ENCODE data around the gene ADORA1. TPM values are rescaled to one million over a fixed set of nuclear protein-coding genes. Genes with fewer than 3 reads are reported as not detected.

ADORA1 gene
- total RNA-seq, 2 donors from 2014 or later: 0.27 to 47.3 TPM

GRCh38 chr1:203081465-203082230, 45.9 kb upstream of the ADORA1 start:
- intact Hi-C loops (cut with DNase I): no loop called here
- Histone ChIP-seq H3K27me3 (replicated peaks; ENCODE audit: insufficient read depth) (no peaks in the 10 kb centered on the region), H3K4me3 (no peak overlapping the region), H3K27ac (no peak overlapping the region), H3K9me3 (no peaks in the 10 kb centered on the region), H3K36me3 (no peaks in the 10 kb centered on the region), H3K4me1 (replicated peaks) (no peaks in the 10 kb centered on the region)
- 68% methylated on average over 9 of the region's 9 CpGs for WGBS
- DNase-seq (ENCODE audit: low spot score): no peak
- TF ChIP-seq POLR2A (IDR thresholded peaks at IDR 0.05) (no peak), POLR2AphosphoS5 (IDR thresholded peaks at IDR 0.05) (no peak)
- TF ChIP-seq, protein P1, sequence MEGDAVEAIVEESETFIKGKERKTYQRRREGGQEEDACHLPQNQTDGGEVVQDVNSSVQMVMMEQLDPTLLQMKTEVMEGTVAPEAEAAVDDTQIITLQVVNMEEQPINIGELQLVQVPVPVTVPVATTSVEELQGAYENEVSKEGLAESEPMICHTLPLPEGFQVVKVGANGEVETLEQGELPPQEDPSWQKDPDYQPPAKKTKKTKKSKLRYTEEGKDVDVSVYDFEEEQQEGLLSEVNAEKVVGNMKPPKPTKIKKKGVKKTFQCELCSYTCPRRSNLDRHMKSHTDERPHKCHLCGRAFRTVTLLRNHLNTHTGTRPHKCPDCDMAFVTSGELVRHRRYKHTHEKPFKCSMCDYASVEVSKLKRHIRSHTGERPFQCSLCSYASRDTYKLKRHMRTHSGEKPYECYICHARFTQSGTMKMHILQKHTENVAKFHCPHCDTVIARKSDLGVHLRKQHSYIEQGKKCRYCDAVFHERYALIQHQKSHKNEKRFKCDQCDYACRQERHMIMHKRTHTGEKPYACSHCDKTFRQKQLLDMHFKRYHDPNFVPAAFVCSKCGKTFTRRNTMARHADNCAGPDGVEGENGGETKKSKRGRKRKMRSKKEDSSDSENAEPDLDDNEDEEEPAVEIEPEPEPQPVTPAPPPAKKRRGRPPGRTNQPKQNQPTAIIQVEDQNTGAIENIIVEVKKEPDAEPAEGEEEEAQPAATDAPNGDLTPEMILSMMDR (IDR thresholded peaks at IDR 0.05): no peak

DNA sequence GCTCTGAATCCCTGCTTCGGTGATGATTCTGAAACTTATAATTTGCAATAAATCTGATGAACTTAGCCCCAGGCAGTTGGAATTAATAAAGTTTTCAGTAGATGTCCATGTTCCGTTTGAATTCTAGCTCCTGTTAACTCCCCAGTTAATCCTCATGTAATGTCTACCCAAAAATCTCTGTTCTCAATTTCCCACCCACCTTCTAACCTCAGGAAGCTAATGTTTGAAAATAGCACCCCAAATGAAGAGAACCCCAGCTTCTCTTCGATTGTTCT, 45.4 kb upstream of the ADORA1 start:
- no peak for TF ChIP-seq POLR2AphosphoS5 (IDR thresholded peaks at IDR 0.05)
- TF ChIP-seq, protein P1 (IDR thresholded peaks at IDR 0.05): no peak
- H3K36me3 ChIP-seq: no peaks in the 10 kb centered on the region
- no peaks in the 10 kb centered on the region for H3K4me1 ChIP-seq (replicated peaks)
- no peak for DNase-seq (ENCODE audit: low spot score)
- intact Hi-C loops (cut with DNase I): no loop called here
- no peaks in the 10 kb centered on the region for H3K27me3 ChIP-seq (replicated peaks; ENCODE audit: insufficient read depth)
- H3K4me3 ChIP-seq: no peak overlapping the region
- 79% methylated on average over 3 of the region's 3 CpGs for WGBS
- H3K9me3 ChIP-seq: no peaks in the 10 kb centered on the region
- no peak overlapping the region for H3K27ac ChIP-seq

DNA sequence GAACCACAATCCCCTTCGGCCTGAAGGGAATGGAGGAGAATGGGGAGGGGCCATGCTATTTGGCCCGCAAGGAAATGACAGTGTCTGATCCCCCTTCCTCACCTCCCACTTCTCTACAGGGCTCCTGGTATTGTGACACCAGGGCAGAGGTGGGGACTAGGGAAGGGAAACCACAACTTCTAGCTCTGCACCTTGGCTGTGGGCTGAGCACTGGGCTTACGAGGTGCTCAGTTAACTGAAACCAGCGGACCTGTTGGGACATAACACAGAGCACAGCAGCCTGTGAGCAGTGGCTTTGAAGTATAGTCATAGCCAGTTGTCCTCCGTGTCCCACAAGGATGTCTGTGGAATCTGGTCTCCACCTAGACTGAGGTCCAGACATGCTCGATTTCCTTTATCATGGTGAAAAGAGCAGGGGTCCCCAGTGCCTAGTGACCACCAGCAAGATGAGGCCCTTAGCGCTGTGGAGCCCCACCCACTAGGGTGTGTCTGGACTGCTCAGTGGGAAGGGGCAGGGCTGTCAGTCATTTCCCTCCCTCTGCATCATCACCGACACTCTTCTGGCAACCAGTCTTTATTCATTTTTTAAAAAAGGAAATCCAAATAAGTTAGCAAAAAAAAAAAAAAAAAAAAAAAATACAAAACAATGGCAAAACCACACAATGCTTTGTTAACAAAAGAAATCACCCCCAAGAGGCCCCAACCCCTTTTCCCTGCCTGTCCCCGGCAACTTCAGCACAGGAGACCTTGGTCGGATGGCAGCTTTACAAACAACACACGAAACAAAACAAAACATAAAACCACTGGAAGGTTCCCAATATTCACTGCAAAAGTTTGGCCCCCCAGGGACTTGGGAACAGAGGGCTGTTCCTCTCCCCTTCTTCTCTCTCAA, 44.7 kb upstream of the ADORA1 start:
- no peak for DNase-seq (ENCODE audit: low spot score)
- H3K4me1 ChIP-seq (replicated peaks): no peaks in the 10 kb centered on the region
- H3K9me3 ChIP-seq: no peaks in the 10 kb centered on the region
- TF ChIP-seq POLR2AphosphoS5 (IDR thresholded peaks at IDR 0.05) (no peak), POLR2A (IDR thresholded peaks at IDR 0.05) (no peak)
- no peaks in the 10 kb centered on the region for H3K27me3 ChIP-seq (replicated peaks; ENCODE audit: insufficient read depth)
- H3K4me3 ChIP-seq: no peak overlapping the region
- WGBS: 65% methylated on average over 11 of the region's 11 CpGs
- no peak overlapping the region for H3K27ac ChIP-seq
- no peaks in the 10 kb centered on the region for H3K36me3 ChIP-seq
- intact Hi-C loops (cut with DNase I): no loop called here

GRCh38 chr1:203083463-203083921, 44.0 kb upstream of the ADORA1 start:
- TF ChIP-seq POLR2A (IDR thresholded peaks at IDR 0.05): no peak
- no peak for TF ChIP-seq POLR2AphosphoS5 (IDR thresholded peaks at IDR 0.05)
- TF ChIP-seq, protein P1 (IDR thresholded peaks at IDR 0.05): no peak
- Histone ChIP-seq H3K27ac (no peak overlapping the region), H3K27me3 (replicated peaks; ENCODE audit: insufficient read depth) (no peaks in the 10 kb centered on the region), H3K36me3 (no peaks in the 10 kb centered on the region), H3K4me3 (no peak overlapping the region), H3K4me1 (replicated peaks) (no peaks in the 10 kb centered on the region), H3K9me3 (no peaks in the 10 kb centered on the region)
- 78% methylated on average over 11 of the region's 11 CpGs for WGBS
- intact Hi-C loops (cut with DNase I): no loop called here
- DNase-seq (ENCODE audit: low spot score): no peak

GRCh38 chr1:203084588-203085527, 42.7 kb upstream of the ADORA1 start:
- Histone ChIP-seq H3K36me3 (no peaks in the 10 kb centered on the region), H3K27ac (no peak overlapping the region), H3K9me3 (no peaks in the 10 kb centered on the region), H3K4me1 (replicated peaks) (no peaks in the 10 kb centered on the region), H3K4me3 (no peak overlapping the region), H3K27me3 (replicated peaks; ENCODE audit: insufficient read depth) (no peaks in the 10 kb centered on the region)
- intact Hi-C loops (cut with DNase I): no loop called here
- TF ChIP-seq POLR2A (IDR thresholded peaks at IDR 0.05) (no peak), POLR2AphosphoS5 (IDR thresholded peaks at IDR 0.05) (no peak)
- TF ChIP-seq, protein P1 (IDR thresholded peaks at IDR 0.05): no peak
- 93% methylated on average over 14 of the region's 14 CpGs for WGBS
- DNase-seq (ENCODE audit: low spot score): no peak

Data from prostate gland (tissue), 2 donors.